GM20431 (cell line): ENCODE measurements around the gene GTPBP3.

Experiments
- in situ Hi-C: fragments of 300-500 bp; cut with MseI, MboI; formaldehyde crosslinking; loops from one replicate; pipeline ENCODE4 v1.15.0; 2020; ENCODE audit warnings: low sequenced_read_pairs; ENCODE audit not compliant: unreplicated experiment

Gene GTPBP3

DNA sequence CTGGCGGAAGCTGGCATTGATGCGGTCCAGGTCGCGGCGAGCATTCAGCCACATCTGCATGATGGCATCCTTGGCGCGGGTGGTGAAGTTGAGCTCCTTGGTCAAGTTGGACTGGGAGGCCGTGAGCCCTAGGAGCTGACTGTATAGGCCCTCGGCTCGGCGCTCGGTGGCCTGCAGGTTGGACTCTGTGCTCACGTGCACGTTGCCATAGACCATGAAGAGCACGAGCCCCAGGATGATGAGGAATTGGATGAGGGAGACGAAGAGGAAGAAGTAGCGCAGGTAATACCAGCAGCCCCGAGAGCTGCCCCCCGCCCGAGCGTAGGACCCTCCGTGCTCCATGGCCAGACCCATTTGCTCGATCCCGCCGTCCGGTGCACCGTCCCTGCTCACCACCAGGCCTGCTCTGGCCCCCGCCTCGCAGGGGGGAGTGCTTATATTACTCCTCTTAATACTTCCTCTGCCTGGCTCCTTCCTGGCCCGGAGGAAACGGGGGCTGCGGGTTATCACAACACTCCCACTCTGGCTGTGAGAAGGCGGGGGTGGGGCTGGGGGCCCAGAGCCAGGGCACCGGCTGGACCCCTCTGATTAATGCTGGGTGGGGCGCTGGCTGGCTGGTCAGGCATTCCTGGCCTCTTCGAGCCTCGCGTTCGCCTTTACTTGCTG is 39.7 kb downstream of the GTPBP3 start, which contains the start of gene PLVAP:
Gene PLVAP, minus strand, starts transcription at position 408 of the 666 bp plus-strand sequence. Its CDS starts 54 bp downstream, at position 354.
- in situ Hi-C loops: no loop called here

- in situ Hi-C loops: no loop called here
These were observed 40.9 kb downstream of the GTPBP3 start for GRCh38 chr19:17378271-17378670.

DNA sequence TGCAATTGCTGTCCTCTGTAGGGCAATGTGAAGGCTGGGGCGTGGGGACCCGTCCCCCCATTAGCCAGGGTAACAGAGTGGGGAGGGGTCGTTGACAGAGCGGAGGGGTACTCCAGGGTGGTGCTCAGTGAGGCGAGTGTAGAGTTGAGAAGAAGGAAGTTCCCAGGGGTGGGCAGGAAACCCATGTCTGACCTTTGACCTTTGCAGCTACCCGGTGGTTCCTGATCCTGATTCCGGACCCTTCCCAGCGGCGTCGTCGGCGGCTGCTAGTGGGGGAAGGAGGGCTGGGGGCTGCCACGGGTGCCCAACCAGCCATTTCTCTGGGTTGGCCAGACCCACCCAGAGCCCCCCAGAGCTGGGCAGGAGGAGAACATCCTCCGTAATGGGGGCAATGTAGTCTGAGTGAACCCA is 41.9 kb downstream of the GTPBP3 start:
- in situ Hi-C loops: no loop called here

- in situ Hi-C loops: no loop called here
These were observed 43.2 kb downstream of the GTPBP3 start for GRCh38 chr19:17380426-17381138.

DNA sequence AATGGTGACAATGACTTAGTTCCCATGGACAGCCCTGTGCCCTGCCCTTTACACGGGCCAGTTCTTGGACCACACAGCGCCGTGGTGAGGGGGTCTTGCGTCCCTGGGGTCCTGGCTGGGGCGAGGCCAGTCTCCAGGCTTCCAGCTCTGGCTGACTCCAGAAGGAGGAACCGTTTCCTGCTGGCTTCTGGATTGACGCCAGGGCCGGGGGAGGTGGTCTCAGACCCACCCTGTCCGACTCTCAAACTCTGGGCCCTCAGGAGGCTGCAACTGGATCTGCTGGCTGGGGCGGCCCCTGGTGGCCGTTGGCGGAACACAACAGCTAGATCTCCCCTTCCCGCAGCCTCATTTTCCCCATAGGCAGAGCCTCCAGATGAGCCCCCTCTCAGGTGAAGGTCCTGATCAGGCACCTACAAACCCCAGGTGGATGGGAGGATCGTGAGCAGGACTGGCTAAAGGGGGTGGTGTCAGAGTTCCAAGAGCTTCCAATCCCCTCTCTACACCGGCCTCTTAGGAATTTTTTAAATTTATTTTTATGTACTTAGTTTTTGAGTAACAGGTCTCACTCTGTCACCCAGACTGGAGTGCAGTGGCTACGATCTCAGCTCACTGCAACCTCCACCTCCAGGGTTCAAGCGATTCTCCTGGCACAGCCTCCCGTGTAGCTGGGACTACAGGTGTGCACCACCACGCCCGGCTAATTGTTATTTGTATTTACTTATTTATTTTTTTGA is 48.7 kb downstream of the GTPBP3 start:
- in situ Hi-C loops: no loop called here

DNA sequence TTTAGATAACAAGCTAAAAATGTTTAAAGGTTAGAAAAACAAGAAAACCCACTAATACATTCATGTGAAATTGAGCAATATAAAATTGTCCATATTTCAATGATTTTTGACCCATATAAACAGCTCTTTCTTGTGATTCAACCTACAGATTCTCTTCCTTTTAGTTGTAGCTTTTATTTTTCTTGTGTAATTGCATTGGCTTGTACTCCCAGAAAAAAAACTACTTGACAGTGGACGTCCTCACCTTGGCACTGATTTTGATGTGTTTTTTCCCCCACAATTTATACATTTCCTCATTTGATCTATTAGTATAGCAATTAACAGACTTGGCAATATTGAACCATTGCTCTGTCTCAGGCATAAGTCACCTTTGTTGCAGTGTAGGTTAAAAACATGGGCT is 51.9 kb downstream of the GTPBP3 start:
- in situ Hi-C loops: no loop called here

DNA sequence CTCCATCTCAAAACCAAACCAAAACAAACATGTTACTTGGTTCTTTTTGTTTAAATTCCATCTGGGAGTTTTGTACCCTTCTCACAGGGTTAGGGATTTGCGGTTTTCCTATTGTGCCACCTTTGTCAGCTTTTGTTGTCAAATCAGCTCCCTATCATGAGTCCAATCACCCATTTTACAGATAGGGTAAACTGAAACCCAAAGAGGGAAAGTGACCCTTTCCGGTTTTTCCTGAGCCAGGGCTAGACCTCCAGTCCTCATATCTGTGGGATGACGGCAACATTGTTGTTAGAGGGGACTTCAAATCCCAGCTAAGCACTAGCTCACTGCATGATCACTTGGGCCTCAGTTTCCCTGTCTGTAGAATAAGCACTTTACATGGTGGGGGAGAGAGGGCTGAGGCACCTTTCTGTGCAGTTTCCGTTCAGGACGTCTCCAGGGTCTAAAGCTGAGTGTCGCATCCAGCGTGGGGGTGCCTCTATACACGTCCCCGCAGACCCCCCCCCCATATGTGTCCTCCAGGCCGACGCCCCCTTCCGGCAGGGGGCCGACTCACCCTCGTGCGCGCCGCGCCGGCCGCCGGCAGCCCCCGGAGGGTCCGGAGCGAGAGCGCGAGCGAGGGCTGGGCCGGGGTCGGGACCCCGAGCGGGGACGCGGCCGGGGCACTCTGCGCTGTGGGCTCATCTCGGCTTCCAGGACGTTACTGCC is 52.8 kb downstream of the GTPBP3 start:
- in situ Hi-C loops: loop anchor here (10.0 kb wide), 1 partner anchor 45 kb away; no protein-coding TSS in a partner anchor

DNA sequence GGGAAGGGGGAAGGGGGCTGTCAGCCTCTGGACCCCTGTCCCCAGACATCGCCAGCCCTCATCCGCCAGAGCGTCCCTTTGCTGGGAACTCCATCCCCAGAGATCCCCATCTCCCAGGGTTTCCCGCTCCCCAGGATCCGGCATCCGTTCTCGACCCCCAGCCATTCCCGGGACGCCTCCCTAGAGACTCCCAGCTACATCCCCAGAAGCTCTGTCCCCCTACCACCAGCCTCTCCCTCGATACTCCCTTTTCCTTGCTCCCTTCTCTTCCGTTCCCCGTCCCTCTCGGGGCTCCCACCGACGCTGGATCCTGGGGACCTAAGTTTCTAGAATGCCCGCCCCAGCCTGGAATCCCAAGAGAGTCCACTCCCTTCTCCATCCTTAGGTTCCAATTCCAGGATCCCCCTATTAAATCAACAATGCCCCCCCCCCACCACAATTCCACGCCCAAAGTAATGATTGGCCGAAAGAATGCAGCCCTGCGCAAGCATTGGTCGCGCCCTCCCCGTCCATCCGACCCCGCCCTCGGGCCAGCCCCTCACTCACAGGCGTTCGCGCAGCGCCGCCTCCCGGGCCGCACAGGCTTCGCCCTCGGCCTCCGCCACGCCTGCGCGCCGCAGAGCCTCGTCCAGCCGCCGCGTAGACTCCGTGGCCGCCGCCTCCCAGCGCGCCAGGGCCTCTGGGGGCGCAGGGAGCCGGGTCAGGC is 53.5 kb downstream of the GTPBP3 start:
- in situ Hi-C loops: loop anchor here (10.0 kb wide), 1 partner anchor 46 kb away; no protein-coding TSS in a partner anchor

- in situ Hi-C loops: loop anchor here (10.0 kb wide), 1 partner anchor 47 kb away; no protein-coding TSS in a partner anchor
These were observed 54.2 kb downstream of the GTPBP3 start for GRCh38 chr19:17391371-17392151.
